ENCODE results near the gene MAGI1.

Gene MAGI1

DNA sequence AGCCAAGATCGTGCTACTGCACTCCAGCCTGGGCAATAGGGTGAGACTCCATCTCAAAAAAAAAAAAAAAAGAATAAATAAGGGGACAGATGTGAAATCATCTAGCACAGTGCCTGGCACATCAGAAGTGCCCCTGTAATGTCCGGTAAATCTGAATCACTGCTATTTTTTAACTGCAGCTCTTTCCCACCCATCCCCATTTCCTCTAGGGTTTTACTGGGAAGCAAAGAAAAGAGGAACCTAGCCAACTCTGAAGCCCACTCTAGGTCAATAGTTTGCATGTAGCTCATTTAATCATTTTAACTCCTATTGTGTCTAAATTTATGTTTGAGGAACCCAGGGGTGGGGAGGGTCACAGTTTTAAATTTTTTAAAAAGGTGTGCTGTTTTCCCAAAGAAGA is 26.0 kb downstream of the MAGI1 start:
- no peak for DNase-seq

DNA sequence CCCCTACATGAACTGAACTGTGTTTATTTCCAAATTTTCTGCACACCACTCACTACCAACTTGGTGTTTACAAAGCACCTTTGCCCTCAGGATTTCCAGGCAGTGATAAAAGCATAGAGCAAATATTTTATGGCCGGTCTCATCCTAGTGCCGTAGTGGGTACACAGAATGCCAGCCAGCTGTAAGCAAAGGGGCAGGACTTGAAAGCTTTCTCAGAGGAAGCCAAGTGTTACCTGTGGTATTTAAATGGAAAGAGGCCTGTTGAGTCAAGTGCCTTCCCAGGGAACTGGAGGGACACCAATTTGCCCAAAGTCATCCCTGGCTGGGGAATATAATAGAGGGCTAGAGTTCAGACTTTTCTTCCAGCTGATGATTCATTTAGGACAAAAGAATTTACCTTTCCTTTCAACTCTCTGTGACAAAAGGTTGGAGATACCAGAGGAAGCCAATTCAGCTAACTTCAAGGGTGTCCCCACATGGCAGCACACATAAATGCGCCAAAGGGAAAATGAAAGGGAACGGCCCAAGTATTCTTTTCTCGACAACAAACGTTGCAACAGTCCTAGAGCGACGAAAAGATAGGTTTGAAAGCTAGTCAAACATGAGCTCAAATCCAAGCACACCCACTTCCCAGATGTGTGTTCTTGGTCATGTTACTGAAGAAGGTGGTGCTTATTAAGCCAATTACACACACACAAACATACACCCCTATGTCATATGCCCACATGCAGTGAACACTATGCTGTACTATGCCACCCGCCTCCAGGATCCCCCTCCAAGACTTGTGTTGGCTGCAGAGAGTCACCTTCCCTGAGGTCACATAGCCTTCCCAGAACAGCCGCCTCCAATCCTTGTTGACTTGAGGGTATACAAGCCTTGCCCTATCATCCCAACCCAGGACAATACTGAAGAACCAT is 27.7 kb downstream of the MAGI1 start:
- DNase-seq: no peak

DNA sequence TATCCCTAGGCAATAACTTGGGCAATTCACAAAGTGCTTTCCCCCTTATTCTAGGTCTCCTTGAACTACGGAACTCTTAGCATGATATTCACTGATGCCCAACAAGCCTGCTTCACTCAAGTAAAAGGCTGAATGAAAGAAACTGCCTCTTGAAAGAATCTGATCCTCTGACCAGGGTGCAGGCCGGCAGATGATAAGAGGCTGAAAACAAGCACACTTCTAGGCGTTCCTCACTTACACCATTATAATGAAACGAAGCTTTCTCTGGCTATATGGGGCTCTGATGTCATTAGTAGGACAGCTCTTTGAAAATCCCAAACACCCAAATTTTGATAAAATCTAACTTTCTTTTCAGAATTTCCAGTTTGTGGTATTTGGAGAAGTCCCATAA is 28.4 kb downstream of the MAGI1 start:
- no peak for DNase-seq

DNA sequence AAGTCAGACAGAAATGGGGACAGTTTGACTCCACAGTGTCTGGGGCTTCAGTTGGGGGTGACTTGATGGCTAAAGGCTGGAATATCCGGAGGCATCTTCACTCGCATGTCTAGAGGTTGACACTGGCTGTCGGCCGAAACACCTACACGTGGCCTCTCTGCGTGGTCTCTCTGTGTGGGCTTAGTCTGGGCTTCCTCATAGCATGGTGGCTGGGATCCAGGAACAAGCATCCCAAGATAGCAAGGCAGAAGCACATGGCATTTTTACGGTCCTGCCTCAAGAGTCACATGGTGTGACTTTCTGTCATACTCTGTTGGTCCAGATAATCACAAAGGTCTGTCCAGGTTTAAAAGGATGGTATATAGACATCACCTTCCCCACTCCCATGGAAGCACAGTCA is 34.5 kb downstream of the MAGI1 start:
- no peak for DNase-seq

DNA sequence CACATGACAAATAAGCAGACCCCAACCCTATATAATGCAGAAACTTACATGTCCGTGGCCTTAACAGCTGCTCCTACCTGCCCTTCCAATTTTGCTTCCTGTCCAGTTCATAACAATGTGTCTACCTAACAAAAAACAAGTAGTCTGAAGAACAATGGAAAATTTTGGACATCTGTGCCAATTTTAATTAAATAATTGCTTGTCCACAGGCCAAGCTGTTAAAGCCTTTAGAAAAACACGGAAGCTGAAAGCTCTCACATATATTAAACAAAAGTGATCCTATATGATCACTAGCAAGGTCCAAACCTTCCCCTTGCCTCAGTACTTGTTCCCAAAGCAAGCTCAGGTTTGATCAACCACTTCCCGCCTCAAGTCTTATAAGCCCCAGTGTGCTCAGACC is 37.1 kb downstream of the MAGI1 start:
- no peak for DNase-seq

DNA sequence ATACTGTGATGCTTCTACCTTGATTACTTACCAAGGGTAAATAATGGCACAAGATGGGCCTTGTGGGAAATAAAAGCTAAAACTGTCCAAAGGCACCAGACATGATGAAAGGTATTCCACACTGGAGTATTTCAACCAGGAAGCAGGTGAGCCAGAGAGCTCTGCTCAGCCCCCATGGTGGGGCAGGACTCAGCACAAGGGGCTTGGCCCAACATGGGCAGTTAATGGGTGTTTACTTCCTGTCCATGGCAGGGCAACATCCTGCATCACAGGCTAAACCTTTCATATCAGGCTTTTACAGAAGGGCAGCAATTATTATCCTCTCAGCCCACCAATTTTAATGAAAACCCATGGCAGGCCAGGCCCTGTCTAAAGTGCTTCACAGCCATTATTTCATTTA is 38.2 kb downstream of the MAGI1 start:
- no peak for DNase-seq

DNA sequence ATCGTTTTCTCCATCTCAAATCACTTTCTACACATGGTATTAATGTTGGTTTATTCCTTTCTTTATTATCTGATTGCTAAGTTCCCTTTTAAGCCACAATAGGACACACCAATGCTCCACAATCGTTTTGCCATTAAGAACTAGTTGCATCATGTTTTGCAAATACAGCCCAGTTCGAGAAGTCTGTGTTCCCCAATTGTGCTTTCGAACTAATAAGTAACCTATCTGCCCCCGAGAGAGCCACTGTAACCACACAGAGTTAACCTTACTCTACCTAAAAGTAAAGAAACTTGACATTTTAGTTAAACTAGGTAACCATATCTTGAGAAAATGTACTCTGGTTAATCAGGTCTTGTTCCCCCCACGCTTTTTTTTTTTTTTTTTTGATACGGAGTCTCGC is 39.1 kb downstream of the MAGI1 start:
- DNase-seq: no peak

DNA sequence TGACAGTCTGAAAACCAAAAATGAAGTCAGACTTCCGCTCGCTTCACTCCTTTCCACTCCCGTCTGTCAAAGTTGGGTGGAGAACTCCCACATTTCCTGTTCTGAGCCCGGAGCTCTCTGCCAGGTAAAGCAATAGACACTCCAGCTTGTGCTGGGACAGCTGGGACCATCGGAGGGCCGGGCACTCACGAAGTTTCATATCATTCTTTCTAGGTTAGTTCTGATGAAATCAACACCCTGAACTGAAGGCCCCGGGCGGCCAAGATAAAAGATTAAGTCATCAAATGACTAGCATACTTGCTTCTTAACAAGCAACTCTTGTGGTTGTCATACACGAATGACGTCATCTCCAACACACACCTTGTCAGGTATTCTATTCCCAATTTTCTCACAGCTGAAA is 42.1 kb downstream of the MAGI1 start:
- no peak for DNase-seq

DNA sequence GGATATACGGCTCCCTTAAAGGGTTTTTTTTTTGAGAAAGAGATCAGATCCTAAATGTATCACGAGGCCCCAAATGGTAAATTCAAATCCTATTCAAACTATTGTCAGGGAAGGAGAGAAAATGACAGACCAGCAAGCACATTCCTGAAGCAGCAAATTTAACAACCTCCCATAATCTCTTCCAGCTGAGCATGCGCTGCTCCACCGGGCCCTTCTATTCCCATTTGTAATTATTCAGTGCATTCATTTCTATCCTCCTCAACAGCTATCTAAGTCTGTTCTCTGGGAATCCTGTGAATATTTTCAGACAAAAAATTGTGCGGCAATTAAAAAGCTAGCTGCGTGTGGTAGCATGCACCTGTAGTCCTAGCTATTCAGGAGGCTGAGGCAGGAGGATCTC is 43.2 kb downstream of the MAGI1 start:
- DNase-seq: no peak

DNA sequence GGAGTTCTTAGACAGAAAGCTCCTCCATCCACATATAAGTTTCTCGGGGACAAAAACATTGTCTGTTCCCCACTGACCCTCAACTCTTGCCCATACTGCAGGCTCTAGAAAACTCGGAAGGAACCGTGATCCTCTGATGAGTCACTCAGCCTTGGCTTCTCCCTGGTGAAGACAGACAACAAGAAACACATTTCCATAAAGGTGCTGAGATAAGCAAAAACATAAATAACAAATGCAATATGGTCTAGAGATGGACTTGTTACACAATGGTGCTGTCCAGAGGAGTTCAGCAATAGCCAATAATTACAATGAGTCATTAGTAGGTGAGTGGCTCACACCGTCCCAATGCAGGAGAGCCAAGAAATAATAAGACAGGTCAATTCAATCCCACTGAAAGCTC is 43.7 kb downstream of the MAGI1 start:
- DNase-seq: no peak

DNA sequence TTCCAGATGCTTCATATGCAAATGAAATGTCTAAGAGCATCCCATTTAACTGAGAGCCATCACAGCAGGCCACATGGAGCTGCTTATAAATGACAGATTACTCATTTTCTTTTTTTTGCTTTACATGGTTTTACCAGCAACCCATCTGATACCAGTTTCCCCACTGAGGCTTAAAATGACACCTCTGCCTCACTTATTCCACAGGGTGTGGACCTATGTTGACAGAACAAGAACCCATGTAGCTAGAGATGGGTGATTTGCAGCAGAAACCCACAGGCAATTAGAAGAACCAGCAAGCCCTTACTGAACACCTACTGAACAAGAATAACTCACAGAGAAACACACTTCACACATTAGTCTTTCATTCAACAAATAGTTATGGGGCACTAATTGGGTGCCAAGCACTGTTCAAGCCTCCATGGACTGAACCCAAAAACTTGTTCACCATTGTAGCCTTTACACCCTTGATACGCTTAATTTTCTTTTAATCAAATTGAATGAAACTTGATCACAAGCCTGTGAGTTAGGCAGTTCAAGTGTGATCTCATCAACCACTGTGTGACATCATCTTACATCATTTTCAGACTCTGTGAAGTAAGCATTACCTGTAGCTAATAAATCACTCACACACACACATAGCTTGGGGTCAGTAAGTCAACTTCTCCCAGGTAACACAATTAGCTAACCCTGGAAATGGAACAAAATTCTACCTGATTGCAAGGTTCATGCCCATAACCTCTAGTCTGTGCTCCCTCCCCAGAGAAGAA is 45.4 kb downstream of the MAGI1 start:
- no peak for DNase-seq

DNA sequence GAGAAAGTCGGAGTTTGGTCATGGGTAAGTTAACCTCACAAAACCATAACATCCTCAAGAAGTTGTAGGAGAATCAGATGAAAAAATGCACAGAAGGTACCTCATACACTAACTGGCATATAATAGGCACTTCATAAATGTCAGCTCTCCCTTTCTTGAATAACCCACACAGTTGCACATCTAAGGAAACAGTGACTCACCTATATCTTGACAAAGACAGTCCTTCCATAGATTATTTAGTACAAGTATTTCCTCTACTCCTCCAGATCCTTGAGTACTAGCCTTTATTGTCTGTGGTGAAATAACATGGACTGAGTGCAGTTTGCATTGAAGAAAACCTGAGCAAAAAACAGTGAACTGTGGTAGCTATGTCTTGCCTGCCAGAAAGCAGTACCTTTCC is 46.6 kb downstream of the MAGI1 start:
- no peak for DNase-seq

DNA sequence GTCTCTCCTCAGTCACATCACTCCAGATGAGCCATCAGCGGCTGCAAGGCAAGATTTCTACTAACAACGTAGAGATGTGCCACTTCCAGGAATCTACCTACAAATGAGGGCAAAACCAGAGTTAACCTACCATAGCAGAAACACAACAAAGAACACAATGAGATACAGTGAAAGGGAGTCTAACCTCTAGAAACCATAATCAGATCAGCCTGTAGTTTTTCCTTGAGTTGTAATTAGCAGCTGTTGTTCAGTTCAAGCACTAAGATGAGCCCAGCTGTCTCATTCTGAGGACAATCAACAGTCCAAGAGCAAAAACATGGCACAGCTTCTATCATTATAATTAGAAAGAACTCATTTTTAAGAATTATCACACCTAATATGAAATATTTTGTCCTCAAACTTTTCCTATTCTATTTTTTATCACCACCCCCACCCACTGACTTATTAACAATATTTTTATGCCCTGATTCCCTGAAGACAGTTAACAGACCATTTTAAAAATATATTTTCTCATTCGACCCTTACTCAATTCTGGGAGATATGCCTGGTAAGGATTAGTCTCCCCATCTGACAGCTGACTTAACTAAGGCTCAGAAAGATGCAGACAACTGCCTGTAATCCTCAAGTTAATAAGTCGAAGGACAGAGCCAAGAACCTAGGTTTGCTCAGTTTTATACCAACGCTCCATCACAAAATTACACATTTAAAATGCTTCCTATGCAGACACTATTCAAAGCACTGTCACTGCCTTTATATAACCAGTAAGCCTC is 50.1 kb downstream of the MAGI1 start:
- DNase-seq: no peak

DNA sequence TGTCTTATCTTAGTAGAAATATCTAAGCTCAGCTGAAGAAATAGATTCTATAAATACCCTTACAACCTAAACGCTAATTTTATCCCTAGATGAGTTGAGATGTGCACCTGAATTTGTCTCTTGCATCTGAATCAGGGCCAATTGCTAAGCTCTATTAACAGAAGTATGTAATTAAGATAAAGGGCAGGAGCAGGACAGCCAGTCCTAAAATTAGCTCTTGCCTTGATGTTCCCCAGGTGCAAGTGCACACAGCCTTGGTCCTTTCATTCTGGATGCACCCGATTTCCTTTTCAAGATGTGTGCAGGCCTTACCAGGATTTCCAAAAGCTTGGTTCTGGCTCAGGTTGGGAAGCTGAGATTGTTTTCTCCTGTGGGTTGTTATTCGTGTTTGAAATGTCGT is 52.4 kb downstream of the MAGI1 start:
- no peak for DNase-seq

DNA sequence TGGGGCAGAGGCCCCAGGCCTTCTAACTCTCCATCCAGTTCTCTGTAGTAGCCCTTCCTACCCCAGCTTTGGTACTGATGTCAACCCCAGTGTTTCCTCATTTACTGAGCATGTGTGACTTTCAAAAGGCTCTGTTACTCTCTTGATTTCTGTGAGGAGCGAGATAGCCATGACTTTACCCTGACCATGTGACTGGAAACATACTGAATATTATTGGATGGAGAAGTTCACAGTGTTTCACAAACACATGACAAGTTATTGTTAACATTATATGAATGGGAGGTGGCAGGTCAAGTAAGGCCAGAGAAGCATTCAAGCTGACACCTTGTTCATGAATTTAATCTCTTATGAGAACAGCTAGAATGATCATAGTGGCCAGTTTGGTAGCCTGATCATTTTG is 53.7 kb downstream of the MAGI1 start:
- DNase-seq: no peak

DNA sequence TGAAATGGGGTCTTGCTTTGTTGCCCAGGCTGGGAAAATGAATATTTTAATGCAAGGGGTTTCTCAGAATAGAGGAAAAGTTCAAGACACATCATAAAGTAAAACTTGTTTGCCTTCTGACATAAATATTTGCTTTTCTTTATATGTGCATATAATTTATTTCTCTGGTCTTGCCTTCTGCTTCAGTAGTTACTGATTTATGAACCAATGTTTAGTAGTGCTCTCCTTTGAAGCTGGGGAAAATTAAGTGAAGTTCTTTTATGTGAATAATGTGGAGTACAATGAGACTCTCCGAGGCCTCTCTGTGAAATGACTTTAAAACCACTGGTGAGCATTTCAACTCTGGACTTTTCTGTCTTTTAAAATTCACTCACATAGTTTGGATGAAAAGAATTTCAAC is 55.6 kb downstream of the MAGI1 start:
- DNase-seq: no peak

DNA sequence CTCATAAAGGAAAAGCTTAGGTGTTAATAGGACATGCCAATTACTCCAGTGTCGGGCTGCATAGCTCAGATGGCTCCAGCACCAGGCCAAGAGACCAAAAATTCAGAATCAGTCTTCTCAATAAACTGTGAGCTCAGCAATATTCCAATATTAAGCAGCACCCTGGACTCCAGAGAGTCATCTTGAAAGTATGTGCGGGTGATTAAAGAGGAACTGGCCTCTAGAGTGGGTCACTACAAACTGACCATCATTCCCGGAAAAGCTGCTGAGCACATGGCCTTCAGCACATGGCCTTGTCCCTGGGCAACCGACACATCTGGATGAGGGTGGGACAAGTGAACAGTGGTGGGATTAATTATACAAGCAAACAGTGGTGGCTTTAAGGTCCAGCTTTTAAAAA is 59.0 kb downstream of the MAGI1 start:
- DNase-seq: no peak

DNA sequence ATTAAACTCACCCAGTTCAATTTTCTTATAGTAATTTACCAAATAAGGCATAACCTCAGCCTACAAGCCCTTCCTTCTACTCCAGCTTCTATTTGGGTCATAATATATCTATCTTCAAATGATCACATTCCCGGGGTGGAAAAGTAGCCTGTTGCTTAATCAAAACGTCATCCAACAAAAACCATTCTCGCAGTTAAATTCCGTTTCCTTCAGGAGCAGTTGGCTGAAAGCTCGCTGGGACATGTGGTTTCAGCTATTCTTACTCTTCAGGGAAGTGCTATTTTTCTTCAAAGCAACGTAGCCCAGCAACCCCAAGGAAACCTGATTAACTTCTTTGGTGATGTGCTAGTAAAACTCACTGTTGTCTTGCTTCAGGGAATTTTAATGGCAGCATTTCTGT is 59.6 kb downstream of the MAGI1 start:
- no peak for DNase-seq

DNA sequence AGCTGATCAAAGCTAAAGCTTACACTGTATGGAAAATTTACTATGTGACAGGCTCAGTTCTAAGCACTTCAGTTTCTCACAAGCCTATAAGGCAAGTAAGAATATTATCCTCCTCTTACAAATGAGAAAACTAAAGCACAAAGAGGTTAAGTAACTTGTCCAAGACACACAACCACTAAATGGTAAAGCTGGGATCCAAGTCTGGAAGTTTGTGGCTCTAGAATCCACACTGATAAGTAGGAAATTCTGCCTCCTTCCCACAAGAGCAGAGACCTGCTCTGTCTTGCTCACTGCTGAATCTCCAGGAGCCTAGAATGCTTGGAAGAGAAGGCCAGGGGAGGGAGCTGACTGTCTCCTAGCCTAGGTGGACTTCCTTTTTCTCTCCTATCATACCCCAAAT is 60.6 kb downstream of the MAGI1 start:
- DNase-seq: no peak

DNA sequence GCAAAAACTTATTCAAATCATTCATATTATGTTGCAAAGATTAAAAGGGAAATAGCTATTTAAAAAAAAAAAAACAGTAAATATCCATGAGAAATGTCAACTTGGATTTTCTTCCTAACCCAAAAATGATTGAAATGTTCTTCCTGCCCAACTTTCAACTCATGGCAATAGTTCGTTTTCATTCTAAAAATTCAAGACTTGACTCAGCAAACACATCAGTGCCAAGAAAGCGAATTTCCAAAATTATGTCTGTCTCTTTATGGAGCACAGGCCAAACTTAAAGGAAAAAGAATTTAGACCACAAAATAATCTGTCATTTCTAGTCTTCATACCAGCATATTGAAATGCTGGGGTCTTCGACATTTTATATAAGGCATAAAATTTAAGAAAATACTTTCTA is 63.7 kb downstream of the MAGI1 start:
- no peak for DNase-seq

DNA sequence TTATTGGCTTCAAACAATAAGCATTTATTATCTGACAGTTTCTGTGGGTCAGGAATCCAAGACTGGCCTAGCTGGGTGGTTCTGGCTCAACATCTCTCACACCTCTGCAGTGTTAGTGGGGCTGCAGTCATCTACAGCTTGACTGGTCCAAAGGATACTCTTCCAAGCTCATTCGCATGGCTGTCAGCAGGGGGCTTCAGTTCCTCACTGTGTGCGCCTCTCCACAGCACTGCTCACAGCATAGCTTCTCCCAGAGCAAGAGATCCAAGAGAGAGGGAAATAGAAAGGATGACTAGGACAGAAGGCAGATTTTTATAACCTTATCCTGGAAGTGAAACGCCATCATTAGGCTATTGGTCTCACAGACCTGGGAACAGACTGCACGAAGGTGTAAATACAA is 64.2 kb downstream of the MAGI1 start:
- no peak for DNase-seq

DNA sequence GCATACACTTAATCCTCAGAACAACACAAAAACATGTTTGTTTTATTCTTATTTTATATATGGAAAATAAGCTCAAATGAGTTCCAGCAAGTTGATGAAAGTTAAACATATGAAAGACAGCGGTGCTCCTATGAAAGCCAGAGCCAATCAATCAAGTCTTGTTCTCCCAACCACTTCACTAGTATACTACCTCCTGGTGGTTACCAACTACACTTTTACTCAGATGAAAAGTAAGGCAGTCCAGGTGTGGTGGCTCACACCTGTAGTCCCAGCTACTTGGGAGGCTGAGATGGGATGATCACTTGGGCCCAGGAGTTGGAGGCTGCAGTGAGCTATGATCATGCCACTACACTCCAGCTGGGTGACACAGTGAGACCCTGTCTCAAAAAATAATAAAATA is 66.0 kb downstream of the MAGI1 start:
- DNase-seq: no peak

All from stimulated activated CD4-positive, alpha-beta T cell treated with anti-CD3 and anti-CD28 coated beads, Interleukin-12 subunit alpha, Interleukin-12 subunit beta, amount 100 ng/mL, for 4 hours (primary cell).